ENCODE measurements around the gene AP4S1.
"Not testable (repeated sequence)": the region's sequence is repeated elsewhere in the genome, so short reads cannot be mapped to it uniquely, and the experiment has no call there.

The AP4S1 gene

DNA sequence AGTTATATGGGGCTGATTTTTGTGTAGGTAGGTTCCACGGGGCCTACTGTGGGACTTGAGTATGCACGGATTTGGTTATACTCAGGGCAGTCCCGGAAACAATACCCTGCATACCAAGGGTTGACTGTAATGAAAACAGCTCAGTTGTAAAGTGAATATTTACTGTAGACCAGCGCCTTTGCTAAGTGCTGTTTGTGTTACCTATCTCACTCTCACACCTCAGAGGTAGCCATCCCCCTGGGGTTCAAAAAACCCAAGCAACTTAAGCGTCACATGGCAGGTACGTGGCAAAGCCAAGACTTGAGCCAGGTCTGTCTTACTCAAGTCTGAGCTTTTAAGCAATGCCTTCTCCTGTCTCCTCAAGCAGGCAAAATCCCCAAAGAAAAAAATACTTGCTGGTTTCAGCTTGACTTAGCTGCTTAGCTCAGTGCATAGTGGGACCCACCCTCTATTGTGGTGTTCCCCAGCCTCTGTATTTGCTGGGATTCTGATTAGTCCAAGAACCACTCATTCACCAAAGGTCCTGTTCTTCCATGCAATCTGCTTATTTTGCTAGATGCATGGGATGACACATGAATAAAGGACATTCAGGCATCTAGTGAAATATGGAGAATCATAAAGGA lies 34.9 kb downstream of the AP4S1 start:
- H3K9ac ChIP-seq (ENCODE audit: low read depth, low read length, poor library complexity, severe bottlenecking): no peak overlapping the region
- no peak overlapping the region for H3K4me2 ChIP-seq (ENCODE audit: low read depth, low read length, poor library complexity, severe bottlenecking)

DNA sequence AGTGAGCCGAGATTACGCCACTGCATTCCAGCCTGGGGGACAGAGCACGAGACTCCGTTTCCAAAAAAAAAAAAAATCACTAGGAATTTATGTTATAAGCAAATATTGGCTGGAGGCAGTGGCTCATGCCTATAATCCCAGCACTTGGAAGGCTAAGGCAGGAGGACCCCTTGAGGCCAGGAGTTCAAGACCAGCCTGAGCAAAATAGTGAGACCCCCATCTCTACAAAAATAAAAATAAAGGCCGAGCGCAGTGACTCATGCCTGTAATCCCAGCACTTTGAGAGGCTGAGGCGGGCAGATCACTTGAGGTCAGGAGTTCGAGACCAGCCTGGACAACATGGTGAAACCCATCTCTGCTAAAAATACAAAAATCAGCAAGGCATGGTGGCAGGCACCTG lies 37.5 kb downstream of the AP4S1 start:
- H4K20me1 ChIP-seq (ENCODE audit: insufficient read depth, low read length, poor library complexity, severe bottlenecking); H3K4me2 ChIP-seq (ENCODE audit: low read depth, low read length, poor library complexity, severe bottlenecking); H3K79me2 ChIP-seq (ENCODE audit: insufficient read depth, low read length); H3F3A ChIP-seq (ENCODE audit: low read depth); H3K36me3 ChIP-seq (ENCODE audit: insufficient read depth, low read length); H3K9me2 ChIP-seq (replicated peaks; ENCODE audit: low read depth, low read length); H3K9ac ChIP-seq (ENCODE audit: low read depth, low read length, poor library complexity, severe bottlenecking); H3K4me3 ChIP-seq (ENCODE audit: low read length, poor library complexity, severe bottlenecking); H3K4me1 ChIP-seq (ENCODE audit: insufficient read depth, low read length, poor library complexity, severe bottlenecking); H3K9me3 ChIP-seq (ENCODE audit: insufficient read depth, low read depth, low read length); H2AFZ ChIP-seq (ENCODE audit: low read length); H3K27me3 ChIP-seq (ENCODE audit: insufficient read depth, low read length, poor library complexity, severe bottlenecking): not testable (repeated sequence)

More for the DNA sequence above, 34.9 kb downstream of the AP4S1 start:
- H3F3A ChIP-seq (ENCODE audit: low read depth): no peaks in the 10 kb centered on the region
- H3K9me3 ChIP-seq (ENCODE audit: insufficient read depth, low read depth, low read length): no peaks in the 10 kb centered on the region
- no peaks in the 10 kb centered on the region for H4K20me1 ChIP-seq (ENCODE audit: insufficient read depth, low read length, poor library complexity, severe bottlenecking)
- no peaks in the 10 kb centered on the region for H3K9me2 ChIP-seq (replicated peaks; ENCODE audit: low read depth, low read length)
- H3K4me1 ChIP-seq (ENCODE audit: insufficient read depth, low read length, poor library complexity, severe bottlenecking): no peaks in the 10 kb centered on the region
- no peaks in the 10 kb centered on the region for H3K79me2 ChIP-seq (ENCODE audit: insufficient read depth, low read length)
- H3K4me3 ChIP-seq (ENCODE audit: low read length, poor library complexity, severe bottlenecking): no peak overlapping the region
- H3K27me3 ChIP-seq (ENCODE audit: insufficient read depth, low read length, poor library complexity, severe bottlenecking): no peaks in the 10 kb centered on the region
- no peak overlapping the region for H2AFZ ChIP-seq (ENCODE audit: low read length)
- H3K36me3 ChIP-seq (ENCODE audit: insufficient read depth, low read length): no peaks in the 10 kb centered on the region
- TF ChIP-seq, protein P1, sequence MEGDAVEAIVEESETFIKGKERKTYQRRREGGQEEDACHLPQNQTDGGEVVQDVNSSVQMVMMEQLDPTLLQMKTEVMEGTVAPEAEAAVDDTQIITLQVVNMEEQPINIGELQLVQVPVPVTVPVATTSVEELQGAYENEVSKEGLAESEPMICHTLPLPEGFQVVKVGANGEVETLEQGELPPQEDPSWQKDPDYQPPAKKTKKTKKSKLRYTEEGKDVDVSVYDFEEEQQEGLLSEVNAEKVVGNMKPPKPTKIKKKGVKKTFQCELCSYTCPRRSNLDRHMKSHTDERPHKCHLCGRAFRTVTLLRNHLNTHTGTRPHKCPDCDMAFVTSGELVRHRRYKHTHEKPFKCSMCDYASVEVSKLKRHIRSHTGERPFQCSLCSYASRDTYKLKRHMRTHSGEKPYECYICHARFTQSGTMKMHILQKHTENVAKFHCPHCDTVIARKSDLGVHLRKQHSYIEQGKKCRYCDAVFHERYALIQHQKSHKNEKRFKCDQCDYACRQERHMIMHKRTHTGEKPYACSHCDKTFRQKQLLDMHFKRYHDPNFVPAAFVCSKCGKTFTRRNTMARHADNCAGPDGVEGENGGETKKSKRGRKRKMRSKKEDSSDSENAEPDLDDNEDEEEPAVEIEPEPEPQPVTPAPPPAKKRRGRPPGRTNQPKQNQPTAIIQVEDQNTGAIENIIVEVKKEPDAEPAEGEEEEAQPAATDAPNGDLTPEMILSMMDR (conservative IDR thresholded peaks at IDR 0.05; ENCODE audit: low read length): no peak
- TF ChIP-seq EZH2phosphoT487 (IDR thresholded peaks at IDR 0.05; ENCODE audit: borderline replicate concordance): no peak

DNA sequence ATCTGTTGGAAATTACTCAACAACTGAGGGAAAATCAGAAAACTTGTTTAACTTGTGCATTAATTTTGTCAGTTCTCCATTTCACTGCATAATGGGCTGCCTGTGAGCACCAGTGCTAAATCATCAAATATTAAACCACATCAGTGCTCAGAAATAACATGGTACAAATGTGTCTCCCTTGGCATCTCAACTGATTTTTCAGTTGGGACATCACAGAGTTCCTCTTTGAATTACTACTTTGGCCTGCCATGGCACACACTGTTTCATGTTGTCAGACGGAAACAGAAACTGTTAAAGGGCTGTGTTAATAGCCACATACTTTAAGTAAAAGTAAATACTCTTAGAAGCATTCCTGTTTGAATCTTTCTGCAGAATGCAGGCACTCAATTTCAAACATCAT lies 42.8 kb downstream of the AP4S1 start:
- TF ChIP-seq EZH2phosphoT487 (IDR thresholded peaks at IDR 0.05; ENCODE audit: borderline replicate concordance): no peak
- TF ChIP-seq, protein P1 (conservative IDR thresholded peaks at IDR 0.05; ENCODE audit: low read length): no peak
- H3K9me3 ChIP-seq (ENCODE audit: insufficient read depth, low read depth, low read length): no peaks in the 10 kb centered on the region
- H2AFZ ChIP-seq (ENCODE audit: low read length): no peak overlapping the region
- no peak overlapping the region for H3K4me3 ChIP-seq (ENCODE audit: low read length, poor library complexity, severe bottlenecking)
- H3K9ac ChIP-seq (ENCODE audit: low read depth, low read length, poor library complexity, severe bottlenecking): no peak overlapping the region
- H3K4me2 ChIP-seq (ENCODE audit: low read depth, low read length, poor library complexity, severe bottlenecking): no peak overlapping the region
- no peaks in the 10 kb centered on the region for H3K9me2 ChIP-seq (replicated peaks; ENCODE audit: low read depth, low read length)
- H3K27me3 ChIP-seq (ENCODE audit: insufficient read depth, low read length, poor library complexity, severe bottlenecking): no peaks in the 10 kb centered on the region
- no peaks in the 10 kb centered on the region for H3K4me1 ChIP-seq (ENCODE audit: insufficient read depth, low read length, poor library complexity, severe bottlenecking)
- H3K79me2 ChIP-seq (ENCODE audit: insufficient read depth, low read length): no peaks in the 10 kb centered on the region
- H3F3A ChIP-seq (ENCODE audit: low read depth): no peaks in the 10 kb centered on the region
- no peaks in the 10 kb centered on the region for H3K36me3 ChIP-seq (ENCODE audit: insufficient read depth, low read length)
- no peaks in the 10 kb centered on the region for H4K20me1 ChIP-seq (ENCODE audit: insufficient read depth, low read length, poor library complexity, severe bottlenecking)

DNA sequence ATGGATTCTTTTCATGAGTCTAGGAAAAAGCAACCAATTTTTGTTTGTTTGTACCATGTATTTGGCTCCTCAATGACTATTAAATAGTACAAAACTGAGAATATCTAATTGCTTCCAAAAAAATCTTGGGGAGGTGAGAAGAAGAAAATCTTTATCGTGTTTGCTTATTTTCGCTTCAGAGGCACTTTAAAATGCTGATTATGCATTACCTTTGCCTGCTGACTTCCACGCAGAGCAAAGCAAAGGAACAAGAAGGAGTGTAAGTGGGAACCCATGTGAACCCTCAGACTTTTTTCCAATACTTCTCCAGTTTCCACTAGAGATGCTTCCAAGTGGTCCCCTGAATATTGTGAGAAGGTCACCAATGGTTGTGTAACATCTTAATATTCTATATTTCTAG lies 43.9 kb downstream of the AP4S1 start:
- Histone ChIP-seq H3K9me2 (replicated peaks; ENCODE audit: low read depth, low read length) (no peaks in the 10 kb centered on the region), H3F3A (ENCODE audit: low read depth) (no peaks in the 10 kb centered on the region), H3K9me3 (ENCODE audit: insufficient read depth, low read depth, low read length) (no peaks in the 10 kb centered on the region), H3K4me1 (ENCODE audit: insufficient read depth, low read length, poor library complexity, severe bottlenecking) (no peaks in the 10 kb centered on the region), H3K9ac (ENCODE audit: low read depth, low read length, poor library complexity, severe bottlenecking) (no peak overlapping the region), H3K4me3 (ENCODE audit: low read length, poor library complexity, severe bottlenecking) (no peak overlapping the region), H3K4me2 (ENCODE audit: low read depth, low read length, poor library complexity, severe bottlenecking) (no peak overlapping the region), H3K36me3 (ENCODE audit: insufficient read depth, low read length) (no peaks in the 10 kb centered on the region), H3K79me2 (ENCODE audit: insufficient read depth, low read length) (no peaks in the 10 kb centered on the region), H4K20me1 (ENCODE audit: insufficient read depth, low read length, poor library complexity, severe bottlenecking) (no peaks in the 10 kb centered on the region), H2AFZ (ENCODE audit: low read length) (no peak overlapping the region), H3K27me3 (ENCODE audit: insufficient read depth, low read length, poor library complexity, severe bottlenecking) (no peaks in the 10 kb centered on the region)
- TF ChIP-seq, protein P1 (conservative IDR thresholded peaks at IDR 0.05; ENCODE audit: low read length): no peak
- no peak for TF ChIP-seq EZH2phosphoT487 (IDR thresholded peaks at IDR 0.05; ENCODE audit: borderline replicate concordance)

Data from Loucy (cell line).